GM19438 (cell line): ENCODE data around the gene PACRG.

Experiments
- ATAC-seq: cut with Tn5 transposase; IDR thresholded peaks from one replicate; pipeline ENCODE4 v1.9.1; 2021; ENCODE audit warnings: low read depth; ENCODE audit not compliant: unreplicated experiment

Gene PACRG

DNA sequence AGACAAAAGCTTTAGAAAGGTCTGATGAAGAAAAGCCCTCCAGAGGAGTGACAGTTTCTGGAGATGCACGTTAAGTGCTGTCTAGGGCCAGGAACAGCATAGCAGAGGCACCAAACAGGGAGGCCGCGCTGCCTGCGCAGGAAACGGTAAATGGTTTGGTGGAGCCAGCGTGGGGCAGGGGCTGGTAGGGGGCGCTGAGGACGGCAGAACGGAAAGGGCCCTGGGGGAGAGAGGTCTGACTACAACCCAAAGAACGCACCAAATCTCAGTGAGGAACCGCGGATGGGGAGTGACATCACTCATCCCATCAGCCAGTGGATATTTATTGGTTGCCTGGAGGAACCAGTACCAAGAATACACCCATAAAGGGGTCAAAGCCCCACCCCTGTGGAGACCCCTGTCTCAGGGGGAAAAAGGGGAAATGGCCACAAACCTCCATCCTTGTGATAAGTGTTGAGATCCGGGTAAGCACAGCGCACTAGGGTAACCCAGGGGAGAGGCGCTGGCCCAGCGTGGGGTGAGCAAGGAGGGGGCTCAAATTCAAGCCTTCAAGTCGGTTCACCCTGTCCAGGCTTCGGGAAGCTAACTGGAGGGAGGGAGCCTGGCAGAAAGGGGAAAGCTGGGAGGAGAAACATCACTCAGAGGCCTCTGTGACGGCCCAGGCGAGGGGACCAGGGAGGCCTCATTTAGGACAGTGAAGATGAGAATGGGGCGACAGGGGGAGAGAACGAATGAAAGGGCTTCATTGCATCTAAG, 437.6 kb downstream of the PACRG start:
- no peak for ATAC-seq

DNA sequence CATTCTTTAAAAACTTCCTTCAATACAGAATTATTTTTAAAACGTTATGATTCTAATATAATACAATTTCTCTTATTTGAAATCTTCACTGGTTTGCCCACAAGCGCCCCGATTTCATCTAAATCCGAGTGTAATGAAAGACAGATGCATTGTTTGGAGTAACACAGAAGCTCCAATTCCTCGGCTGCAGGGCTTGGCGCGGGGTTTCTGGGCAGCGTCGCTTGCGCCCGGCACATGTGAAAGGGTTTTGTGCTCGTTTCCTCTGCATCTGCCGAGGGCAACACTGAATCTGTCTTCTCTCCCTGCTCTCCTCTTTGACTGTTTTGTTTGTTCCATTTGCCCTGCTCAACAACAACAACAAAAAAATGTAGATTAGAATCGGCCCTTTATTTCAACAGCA, 438.1 kb downstream of the PACRG start:
- ATAC-seq, result no peak

DNA sequence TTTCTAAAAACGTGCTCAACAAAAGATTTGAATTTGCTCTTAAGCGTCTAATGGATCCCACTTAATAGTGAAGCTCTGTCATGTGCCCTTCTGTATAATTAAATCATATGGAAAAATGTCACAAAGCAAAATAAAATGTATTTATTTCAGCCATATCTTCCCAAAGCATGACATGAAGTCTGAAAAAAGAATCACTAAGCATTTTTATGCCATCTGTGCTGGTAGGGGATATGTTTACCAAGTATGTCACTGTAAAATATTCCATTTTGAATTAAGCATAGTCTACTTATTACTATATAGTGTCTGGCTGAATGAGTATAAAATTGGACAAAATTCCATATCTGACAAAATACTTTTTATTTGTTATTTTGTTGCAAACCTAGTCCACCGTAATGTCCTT, 438.7 kb downstream of the PACRG start:
- ATAC-seq, result no peak

DNA sequence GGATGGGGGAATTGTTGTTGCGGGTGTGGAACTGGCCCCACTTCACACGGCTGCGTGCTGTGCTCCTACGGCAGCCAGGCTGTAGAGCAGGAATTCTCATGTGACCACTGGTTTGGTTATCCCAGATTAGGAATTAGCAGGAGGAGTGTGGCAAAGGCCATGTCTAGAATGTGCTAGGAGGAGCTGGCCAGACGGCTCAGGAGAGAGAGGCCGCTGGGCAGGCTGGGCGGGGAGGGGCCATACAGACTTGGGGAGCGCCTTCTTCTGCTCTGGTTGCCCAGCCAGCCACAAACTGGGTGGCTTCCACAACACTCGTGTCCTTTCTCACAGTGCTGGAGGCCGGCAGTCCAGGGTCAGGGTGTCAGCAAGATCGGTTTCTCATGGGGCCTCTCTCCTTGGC, 441.7 kb downstream of the PACRG start:
- no peak for ATAC-seq

DNA sequence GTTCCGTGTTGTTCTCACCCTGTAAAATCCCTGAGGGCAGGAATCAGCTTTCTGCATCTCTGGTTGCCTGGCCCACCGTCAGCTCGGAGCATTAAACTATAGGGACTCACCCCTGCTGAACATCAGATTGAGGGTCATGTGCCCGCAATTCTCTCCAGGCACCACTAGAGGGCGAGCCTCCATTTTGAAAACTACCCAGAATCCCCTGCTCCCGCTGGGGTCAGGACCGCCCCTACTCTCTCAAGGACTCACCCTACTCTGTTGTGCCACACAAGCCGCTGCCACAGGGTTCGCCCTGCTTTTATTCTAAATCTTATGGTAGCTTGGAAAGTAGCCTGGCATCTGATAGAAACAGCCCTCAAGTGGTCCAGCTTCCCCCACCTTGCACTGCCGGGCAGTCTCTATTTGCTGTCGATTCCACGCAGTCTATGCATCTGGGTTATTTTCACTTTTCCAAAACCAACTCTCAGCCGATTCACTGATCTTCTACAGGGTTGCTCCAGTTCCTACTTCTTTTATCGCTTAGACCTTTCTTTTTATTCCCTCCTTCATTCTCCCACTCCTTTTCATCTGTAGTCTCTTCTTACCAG, 442.6 kb downstream of the PACRG start:
- ATAC-seq, result peak; percentile 83

DNA sequence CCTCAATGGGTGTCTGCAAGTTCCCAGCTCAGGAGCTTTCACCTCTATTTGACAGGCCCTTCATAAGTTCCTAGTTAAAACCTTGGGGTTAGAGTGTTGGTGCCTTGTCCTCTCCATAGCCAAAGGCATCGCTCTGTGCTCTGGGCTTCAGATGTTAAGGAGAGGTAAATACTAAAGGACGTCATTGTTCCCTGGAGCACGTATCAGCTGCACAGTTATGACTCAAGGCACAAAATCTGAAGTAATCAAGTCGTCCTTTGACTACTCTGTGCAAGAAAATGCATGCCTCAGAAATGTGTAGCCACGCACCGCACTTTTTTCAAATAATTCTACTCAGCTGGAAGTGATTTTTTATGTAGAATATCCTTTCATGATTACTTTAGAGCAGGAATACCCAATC, 446.0 kb downstream of the PACRG start:
- no peak for ATAC-seq

DNA sequence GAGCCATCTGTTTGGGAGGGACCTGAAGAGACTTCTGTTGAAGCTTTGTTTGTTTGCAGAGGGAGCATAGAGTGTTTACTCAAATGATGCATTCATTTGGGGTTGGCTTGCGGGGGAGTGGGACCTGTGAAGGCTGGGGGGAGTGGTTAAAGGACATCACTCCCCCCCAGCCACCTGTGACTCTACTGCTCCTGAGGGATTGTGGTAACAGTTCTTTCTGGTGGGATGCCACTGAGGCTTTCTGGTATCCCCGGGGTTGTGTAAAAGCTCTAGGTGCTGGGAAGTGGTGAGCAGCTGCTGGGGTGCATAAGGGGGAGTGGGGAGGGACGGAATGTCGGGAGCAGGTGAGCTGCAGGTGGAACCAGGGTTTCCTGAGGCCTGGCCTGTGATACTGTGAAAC, 447.5 kb downstream of the PACRG start:
- ATAC-seq, result no peak

DNA sequence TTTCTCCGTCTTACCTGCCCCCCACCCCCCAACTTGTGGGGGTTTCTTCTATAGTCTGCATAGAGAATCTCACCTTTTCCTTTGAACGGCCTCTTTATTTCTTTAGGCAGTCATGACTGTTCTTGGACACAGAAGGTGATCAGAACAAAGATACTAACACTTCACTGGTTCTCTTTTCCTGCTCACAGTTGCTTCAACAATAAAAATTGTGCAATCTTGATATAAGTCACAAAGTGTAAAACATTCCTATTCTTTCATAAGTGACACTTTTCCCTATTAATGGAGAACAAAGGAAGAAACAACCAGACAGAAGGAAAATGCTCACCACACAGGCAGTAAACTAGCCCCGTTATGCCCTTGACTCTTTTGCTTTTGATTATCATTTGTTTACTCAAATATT, 448.3 kb downstream of the PACRG start:
- no peak for ATAC-seq

DNA sequence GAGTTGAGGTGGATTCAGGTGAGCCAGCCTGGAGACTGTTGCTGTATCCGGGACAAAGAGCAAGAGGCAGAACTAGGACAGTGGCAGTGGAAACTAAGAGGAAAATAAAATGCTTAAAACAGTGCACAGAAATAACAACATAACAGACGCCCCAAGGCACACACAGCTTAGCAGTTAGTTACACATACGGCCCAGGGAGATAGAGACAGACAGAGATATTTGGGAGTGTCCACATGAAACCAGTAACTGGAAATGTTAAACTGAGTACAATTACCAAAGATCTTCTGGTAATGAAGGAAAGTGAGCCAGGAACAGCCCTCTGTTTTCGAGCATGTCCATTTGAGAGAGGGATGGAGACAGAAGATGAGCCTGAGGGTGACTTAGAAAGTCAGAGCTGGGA, 449.2 kb downstream of the PACRG start:
- ATAC-seq, result no peak

DNA sequence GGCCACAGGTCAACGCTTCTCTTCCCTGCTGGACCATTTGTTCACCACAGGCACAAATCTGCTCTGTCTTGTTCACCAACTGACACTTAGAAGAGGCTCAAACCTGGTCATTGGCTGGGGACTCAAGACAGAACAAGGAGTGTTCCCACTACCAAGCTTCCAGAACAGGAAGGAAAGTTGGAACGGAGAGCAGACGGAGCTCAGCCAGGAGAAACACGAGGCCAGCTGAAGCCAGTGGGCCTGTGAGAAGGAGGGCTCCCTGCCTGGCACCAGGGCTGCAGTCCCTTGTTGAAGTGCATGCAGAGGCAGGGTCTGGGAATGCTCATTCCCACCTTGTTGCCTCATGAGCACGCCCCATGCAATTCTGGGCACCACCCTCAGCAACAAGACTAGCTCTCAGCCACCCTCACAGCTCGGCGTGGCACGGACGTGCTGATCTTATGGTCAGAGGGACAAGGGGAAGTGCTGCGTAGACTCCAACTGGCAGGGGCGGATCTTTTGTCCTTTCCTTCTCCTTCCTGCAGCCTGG, 450.2 kb downstream of the PACRG start:
- no peak for ATAC-seq

DNA sequence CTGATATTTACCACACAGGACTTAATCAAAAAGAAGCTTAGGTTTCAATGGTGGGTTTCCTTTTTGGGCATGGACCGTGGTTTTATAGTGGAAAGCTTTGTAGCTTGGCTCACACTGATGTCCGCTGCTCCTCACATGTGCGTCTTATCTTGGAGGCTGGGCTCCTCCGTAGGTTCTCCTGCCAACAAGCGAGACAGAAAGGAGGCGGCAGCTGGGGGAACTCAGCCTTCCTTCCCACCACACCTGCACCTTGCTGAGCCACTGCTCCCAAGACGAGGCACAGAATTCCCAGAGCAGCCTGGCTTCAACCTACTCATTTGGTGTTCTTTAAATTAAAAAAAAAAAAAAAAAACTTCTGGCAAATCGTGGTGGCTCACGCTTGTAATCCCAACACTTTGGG, 451.3 kb downstream of the PACRG start:
- ATAC-seq, result no peak

DNA sequence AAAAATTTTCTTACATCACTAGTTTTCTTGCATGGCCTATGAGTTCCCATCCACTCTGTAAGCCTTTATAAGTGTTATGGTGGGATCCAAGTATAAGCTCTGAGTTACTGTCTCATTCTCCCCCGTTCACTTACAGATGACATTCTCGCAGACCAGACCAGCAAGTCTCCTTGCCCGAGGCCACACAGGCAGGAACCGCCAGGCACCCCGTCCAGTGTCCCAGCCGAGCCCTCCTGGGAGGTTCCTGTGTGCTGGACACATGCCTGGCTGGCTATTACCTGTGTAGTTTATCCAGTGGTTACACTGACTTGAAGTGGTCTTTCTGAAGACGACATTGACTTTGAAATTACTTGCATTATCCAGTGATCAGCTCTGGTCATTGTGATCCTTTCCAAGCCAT, 451.9 kb downstream of the PACRG start:
- no peak for ATAC-seq

DNA sequence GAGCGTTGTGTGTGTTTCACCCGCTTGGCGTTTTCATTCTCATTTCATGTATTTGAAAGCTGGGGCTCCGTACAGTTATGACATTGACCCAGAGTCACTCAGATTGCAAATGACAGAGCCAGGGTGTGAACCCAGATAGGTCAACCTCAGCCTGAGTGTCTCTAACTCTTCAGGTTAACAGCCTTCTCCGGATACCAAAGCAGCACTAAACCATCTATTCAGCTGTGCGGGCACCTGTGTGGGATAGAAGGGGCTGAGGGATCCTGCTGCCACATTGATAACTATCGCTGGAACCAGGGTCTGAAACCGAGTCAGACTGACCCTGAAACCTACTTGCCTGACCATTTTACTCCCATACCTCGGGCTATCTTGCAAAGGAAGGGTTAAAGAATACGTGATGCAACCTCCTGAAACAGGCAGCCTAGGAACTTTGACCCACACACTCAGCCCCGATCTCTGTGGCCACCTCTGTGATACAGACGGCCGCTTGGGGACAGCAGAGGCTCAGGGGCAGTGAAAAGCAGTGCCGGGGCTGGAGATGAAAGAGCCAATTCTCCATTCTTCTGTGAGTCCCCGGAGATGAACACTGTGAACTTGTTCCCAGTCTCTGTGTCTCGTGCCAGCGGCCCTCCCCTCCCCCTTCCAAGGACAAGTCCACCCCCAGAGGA, 453.2 kb downstream of the PACRG start:
- no peak for ATAC-seq

DNA sequence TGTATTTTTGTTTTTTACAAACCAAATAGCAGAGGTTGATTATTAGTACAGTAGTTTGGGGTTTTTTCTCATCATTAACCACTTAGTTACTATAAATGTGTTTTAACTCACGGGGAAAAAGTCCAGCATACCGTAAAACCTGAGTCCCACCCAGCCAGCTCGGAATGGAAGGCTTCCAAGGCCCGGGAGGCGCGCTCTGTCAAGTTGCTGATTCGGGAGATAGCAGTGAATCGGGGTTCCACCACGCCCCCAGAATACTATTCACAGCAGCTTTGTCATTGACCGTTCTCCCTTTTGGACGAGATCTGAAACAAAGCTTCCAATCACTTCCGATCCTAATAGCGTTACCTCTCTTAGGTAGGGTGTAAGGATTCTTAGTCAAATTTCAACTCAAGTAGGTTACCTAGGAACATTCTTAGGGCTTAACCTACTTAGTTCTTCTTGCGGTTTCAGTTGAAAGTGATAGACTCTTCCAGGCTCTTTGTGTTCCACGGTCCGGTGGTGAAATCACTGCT, 453.9 kb downstream of the PACRG start:
- ATAC-seq, result no peak

DNA sequence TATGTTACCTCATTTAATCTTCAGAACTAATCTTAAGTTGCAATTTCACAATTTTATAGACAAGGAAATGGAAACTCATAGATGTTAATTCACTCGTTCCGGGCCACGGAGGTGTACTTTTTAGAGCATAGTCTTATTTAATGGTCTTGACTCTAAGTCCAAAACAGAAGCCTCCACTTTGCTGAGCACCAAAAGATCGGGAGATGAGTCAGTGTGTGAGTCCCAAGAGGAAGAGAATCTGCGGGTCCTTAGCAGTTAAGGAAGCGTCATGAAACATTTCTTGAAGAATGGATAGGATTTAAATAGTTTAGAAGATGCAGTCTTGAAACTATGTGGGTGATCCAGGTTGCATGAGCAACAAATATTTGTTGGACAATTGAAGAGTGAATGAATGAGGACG, 454.9 kb downstream of the PACRG start:
- no peak for ATAC-seq

DNA sequence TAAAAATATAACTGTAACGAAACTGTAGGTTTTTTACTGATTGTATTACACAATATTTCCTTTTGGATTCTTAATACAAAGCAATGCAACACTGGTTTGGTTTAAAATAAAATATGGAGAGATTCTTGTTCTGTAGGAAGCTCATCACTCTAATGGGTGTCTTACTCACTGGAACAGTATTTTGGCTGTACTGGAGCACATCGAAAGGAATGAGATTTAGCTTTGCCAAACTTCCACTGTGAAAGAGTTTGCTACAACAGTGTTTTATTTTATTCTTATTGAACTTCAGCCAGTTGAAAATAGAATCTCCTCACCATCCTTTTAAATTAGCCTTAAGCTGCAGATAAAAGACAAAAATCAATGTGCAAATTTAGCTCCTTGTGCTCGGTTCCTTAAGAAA, 456.0 kb downstream of the PACRG start:
- no peak for ATAC-seq

DNA sequence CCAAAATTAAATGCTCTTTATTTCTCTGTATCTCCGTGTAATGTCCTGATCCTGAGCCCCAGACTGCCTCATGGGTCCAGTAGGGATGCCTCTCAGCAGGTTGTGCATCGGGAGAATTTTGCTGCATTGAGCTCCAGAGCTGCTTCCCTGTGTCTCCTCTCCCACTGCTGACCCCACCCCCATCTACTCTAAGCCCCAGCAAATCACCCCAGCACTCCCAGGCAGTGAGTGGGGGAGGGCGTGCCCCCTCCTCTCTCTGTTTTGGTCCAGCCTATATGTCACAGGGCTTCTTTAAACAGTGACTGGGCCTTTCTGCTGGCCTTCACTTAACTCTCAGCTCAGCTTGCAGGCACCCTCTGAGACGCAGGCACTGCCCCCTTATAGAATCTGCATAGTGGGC, 458.0 kb downstream of the PACRG start:
- no peak for ATAC-seq

DNA sequence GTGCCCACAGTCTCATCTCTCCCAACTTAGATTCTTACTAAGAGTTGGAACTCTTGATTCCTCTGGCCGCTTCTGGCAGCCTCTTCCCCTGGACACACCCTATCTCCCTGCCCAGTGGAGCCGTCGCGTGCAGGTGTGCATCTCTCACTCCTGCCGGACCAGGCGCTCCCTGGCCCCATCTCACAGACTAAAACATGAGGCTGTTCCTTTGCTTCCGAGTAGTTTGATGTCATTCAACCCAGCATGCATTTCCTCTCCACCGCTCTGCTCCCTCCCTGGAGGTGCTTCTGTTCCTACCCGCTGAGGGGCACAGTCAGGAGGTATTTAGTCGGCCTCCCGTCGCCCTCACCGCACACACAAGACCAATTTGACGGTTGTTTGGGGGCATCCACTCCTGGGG, 458.8 kb downstream of the PACRG start:
- ATAC-seq, result no peak

DNA sequence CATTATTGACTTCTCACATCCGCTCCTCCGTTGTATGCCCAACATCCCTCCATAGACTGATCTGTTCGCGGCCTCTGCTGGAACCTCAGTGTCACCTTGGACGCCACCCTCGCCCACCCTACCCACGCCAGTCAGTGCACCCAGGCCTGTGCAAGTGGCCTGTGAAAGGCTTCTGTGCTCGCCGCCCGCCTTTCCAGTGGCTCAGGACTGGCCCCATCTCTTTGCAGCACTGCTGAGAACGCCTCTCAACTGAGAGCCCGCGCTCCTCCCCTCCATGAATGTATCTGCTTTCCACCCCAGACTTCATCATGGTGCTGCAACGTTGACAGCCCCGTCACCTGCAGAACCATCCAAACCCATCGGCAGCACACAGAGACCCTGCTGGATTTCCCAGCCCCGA, 459.4 kb downstream of the PACRG start:
- ATAC-seq, result no peak

DNA sequence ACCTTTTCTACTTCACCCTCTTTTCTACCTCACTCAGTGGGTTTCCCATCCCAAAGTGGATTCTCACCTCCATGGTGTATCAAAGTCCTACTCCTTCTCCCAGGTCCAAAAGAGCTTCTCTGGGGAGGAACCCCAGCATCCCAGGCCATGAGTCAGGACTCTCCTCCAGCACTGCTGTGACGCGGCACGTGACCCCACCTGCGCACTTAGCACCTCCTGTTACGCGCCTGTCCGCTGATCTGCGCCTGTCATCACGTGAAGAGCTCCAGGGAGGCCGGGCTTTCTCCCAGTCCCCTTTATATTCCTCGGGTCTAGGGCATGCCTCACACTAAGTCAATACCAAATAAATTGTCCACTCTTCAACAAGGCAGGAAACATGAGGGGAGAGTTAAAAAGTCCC, 459.8 kb downstream of the PACRG start:
- no peak for ATAC-seq

DNA sequence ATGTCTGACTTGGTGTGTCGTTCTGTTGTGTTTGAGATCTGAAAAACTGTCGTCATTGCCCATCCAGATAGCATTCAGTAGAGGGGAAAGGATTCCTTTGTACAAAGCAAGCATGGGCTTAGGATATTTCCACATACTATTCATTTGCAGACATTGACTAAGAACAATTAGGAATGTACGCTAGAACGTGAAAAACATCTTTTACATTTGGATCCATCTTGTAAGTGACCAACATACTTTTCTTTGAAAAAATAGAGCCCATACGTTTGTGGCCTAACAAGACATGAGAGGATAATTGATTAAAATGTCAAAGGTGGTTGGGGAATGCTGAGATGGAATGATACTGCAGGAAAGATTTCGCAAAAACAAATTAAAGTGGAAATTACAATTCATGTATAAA, 461.0 kb downstream of the PACRG start:
- no peak for ATAC-seq

DNA sequence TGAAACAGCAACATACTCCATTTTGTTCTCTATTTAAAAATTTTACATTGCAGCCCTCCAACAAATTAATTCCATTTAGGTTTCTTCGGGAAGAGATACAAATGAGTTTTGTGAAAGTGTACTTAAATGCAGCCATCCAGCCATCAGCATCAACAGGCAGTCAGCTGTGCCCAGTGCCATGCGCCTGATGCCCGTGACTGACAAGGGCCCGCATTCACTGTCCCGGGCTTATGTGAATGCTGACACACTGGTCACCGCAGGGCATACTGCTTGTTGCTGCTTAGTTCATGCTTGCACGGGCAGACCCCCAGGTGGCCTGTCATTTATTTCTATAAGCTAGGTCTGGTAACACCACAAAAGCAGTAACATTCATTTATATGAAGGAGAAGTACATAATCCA, 461.8 kb downstream of the PACRG start:
- no peak for ATAC-seq
